Right lobe of liver (tissue), 4 donors: ENCODE data around the gene UBR1.

Experiments used
- POLR2A ChIP-seq: fragments of 450-650 bp; IDR thresholded peaks from one replicate; pipeline ENCODE4 v1.6.1; 2017; ENCODE audit warnings: antibody characterized with exemption, mild to moderate bottlenecking
- TF ChIP-seq, protein P1 (sequence below), 4 donors: fragments of 200-600 bp in 3 of 4; fragments of 450-650 bp in 1 of 4; IDR thresholded peaks; one replicate each; pipeline versions ENCODE4 v1.5.1 to v1.8.0; 2016 to 2022; ENCODE audit warnings: antibody characterized with exemption in 4 of 4, mild to moderate bottlenecking in 2 of 4
- donor health status: DM: no; HTN: no; CAD: no.
- donor health status: DM: no; HTN: no; CAD: no.
- donor health status: DM: no; HTN: yes; CAD: no.

DNA sequence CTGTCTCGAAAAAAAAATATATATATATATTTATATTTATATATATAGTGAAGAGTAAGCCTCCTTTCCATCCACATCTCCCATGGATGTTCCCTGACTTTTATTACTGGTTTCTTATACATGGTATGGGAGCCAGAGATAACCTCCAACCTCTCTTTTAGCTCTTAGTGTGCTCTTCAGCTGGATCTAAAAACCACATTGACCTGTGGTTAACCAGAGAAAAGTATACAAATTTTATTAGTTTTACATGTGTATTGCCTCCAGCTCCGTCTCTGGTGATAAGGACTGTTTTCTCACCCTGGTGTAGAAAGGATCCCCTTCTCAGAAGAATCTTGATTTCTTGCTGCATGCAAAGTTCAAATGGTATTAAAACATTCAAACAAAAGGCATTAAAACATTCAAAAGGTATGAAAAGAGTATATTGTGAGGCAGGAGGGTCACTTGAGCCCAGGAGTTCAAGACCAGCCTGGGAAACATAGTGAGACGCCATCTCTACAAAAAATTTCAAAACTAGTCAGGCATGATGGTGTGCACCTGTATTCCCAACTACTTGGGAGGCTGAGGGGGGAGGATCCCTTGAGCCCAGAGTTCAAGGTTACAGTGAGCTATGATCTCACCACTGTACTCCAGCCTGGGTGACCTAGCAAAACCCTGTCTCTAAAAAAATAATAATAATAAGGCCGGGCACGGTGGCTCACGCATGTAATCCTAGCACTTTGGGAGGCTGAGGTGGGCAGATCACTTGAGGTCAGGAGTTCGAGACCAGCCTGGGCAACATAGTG is 171.8 kb downstream of the UBR1 start:
- no peak for TF ChIP-seq POLR2A
- TF ChIP-seq, protein P1, sequence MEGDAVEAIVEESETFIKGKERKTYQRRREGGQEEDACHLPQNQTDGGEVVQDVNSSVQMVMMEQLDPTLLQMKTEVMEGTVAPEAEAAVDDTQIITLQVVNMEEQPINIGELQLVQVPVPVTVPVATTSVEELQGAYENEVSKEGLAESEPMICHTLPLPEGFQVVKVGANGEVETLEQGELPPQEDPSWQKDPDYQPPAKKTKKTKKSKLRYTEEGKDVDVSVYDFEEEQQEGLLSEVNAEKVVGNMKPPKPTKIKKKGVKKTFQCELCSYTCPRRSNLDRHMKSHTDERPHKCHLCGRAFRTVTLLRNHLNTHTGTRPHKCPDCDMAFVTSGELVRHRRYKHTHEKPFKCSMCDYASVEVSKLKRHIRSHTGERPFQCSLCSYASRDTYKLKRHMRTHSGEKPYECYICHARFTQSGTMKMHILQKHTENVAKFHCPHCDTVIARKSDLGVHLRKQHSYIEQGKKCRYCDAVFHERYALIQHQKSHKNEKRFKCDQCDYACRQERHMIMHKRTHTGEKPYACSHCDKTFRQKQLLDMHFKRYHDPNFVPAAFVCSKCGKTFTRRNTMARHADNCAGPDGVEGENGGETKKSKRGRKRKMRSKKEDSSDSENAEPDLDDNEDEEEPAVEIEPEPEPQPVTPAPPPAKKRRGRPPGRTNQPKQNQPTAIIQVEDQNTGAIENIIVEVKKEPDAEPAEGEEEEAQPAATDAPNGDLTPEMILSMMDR (IDR thresholded peaks at IDR 0.05) = no peak
